Epidermal melanocyte (primary cell): ENCODE measurements around the gene TRPV4.
"Not testable (repeated sequence)": the region's sequence is repeated elsewhere in the genome, so short reads cannot be mapped to it uniquely, and the experiment has no call there.

ENCODE experiments used
- DNase-seq: peaks from one replicate; pipeline ENCODE4 v3.0.0; 2011; ENCODE audit warnings: low spot score; ENCODE audit not compliant: insufficient read length

The TRPV4 gene

DNA sequence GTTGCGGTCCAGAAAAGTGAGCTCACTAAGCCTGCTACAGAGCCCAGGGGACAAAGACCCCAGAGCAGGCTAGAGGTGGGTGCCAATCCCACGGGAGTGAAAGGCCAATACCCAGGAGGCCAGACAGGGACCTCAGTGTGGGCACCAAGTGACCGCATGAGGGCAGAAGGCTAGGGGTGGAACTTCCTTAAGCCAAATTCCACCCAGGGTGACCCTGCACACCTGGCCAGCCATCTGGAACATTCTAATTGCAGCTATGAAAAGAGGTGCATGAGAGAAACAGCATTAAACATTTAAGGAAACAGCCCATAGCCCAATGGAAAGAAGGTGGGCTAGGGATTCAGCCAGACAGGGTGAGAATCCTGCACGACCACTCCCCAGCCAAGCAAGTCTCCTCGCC is 27.8 kb upstream of the TRPV4 start:
- no peak for DNase-seq

DNA sequence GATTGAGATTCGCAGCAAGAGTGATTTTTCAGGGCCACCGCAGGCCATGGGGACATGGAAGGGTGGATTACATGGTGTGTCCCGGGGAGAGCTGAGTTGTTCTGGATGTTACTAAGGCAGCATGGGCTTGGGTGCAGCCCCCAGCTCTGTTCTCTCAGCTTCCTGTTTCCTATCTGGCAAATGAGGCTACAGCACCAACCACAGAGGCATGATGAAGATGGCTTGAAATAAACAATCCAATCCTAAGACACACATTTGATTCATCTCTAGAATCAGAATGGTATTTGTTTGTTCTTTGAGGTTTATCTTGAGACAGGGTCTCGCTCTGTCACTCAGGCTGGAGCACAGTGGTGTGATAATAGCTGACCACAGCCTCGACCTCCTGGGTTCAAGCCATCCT is 25.6 kb upstream of the TRPV4 start:
- no peak for DNase-seq

DNA sequence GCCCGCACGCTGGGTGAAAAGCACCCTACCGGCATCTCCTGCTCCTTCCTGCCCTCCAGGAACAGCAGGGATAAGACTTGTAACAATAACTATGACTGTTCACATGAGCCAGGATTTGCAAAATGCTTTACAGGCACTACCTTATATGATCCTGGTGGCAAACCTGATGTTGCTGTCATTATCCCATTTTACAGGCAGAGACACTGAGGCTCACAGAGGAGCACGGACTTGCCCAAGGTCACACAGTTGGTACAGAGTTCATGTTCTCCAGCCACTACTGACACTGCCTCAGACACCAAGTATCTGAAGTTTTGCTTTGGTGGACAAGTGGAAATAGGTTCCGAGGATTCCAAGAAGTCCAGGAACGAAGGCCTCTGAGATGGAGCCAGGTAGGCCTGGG is 24.5 kb upstream of the TRPV4 start:
- no peak for DNase-seq

DNA sequence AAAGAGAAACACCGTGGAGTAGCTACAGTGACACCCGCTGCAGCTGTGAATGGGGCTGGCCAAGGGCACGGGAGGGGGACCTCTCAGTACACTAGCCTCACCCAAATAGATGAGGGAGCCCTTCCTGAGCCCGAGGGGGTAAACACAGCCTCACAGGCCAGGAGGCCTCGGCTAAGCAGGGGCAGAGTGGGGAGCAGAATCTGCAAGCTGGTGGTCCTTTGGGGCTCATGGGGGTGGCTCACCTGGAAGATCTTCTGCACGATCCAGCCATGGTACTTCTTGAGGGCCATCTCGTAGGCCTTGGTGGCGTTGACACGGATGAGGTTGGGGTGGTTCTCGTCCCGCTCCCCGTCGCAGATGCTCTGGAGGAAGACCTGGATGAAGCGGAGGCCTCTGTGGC is 22.2 kb upstream of the TRPV4 start:
- DNase-seq, result no peak

DNA sequence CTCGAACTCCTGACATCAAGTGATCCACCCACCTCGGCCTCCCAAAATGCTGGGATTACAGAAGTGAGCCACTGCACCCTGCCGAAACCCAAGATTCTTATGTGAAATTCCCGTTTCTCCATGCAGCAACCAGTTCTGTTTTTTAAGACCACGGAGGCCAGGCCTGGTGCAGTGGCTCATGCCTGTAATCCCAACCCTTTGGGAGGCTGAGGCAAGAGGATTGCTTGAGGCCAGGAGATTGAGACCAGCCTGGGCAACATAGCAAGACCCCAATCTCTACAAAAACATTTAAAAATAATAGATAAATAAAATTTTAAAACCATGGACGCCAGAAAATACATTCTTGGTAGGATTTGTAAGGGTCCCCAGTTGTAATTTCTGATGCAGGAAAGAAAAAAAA is 17.3 kb upstream of the TRPV4 start:
- DNase-seq, result not testable (repeated sequence)

DNA sequence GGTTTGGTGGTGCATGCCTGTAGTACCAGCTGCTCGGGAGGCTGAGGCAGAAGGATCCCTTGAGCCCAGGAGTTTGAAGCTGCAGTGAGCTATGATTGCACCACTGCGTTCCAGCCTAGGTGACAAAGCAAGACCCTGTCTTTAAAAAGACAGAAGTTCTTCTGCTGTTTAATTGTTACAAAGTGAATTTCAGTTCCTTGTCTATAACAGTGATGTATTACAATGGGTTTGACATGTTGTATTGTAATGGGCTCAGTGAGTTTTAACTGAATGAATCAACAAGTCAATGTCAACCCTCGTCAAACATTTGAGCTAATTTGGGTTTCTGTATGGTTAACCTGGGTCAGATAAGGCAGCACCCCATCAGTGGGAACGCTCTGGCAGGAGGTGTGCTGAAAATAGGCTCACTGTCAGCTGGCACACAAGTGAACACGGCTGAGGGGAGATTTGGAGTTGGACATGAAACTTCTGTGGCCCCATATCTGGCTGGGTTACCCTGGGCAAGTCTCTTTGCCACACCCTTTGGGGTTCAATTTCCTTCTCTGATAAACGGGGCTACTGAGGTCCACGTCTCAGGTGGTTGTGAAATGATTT is 14.0 kb upstream of the TRPV4 start:
- DNase-seq, result no peak

DNA sequence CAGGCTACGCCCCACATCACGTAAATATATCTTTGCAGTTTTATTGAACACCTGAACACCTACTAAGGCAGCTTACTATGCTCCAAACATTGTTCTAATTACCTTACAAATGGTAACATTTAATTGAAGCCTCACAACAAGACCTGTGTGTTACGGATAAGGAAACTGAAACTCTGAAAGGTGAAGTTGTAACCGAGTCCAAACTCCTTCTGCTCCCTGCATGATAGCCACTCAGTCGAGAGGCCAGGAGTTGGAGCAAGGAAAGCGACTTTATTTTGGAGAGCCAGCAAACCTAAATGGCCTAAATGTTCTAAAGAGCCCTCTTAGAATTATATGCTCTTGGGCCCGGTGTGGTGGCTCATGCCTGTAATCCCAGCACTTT is 12.6 kb upstream of the TRPV4 start:
- DNase-seq, result no peak

DNA sequence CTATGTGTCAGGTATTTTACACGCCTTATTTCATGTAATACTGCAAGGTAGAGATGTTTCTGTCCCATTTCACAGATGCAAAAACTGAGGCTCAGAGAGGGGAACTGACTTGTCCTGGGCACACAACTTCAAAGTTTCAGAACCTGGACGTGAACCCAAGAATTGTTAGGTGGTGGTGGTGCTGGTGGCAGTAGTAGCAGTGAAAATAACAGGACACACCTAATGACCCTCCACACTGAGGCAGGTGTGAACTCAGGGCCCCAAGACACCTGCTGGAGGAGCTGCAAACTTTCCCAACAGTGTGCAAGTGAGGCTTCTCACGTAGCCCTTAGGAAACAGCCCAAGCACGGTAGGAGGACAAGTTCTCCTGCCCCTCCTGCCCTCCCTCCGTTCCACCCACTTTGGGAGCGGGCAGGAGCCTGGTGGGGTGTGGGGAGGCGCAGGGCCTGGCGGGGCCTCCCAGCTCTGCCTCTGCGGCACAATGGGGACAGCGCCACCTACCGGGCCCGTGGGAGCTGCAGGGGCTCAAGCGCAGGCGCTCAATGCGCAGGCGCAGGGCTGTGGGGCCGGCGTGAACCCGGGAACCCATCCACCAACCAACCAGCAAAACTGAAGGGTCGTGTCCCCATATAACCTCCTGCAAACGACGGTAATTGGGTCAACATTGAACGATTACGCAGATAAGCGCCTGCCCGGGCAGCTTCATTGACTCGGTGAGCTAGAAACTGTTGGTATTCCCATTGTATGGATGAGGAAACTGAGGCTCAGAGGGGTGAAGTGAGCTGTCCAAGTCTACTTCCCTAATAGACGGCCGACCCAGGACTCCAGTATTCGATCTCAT is 12.0 kb upstream of the TRPV4 start:
- peak; percentile 88 for DNase-seq

DNA sequence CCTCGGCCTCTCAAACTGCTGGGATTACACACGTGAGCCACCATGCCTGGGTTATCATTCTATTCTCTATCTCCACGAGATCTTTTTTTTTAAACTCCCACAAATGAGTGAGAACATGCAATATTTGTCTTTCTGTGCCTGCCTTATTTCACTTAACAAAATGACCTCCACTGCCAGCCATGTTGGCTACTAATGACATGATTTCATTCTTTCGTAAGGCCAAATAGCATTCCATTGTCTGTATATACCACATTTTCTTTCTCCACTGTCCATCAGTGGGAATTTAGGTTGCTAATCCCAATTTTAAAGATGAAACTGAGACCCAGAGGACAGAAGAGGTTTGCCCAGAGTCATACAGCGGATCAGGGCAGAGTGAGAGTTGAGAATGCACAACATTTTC is 10.9 kb upstream of the TRPV4 start:
- DNase-seq, result no peak

DNA sequence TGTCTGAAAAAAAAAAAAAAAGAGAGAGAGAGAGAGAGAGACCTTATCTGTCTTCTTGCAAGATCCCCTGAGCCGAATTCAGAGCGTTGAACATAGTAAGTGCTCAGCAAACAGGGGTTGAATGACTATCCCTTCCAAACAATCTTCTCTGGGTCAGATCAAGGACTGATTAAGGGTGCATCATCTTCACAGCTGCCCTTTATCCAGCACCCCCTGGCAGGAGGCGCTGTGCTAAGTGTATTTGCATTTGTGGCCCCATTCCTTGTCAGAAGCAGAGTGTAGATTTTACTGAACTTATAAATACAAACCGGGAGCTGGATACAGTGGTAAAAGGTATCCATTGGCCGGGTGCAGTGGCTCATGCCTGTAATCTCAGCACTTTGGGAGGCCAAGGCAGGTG is 8.8 kb upstream of the TRPV4 start:
- no peak for DNase-seq

DNA sequence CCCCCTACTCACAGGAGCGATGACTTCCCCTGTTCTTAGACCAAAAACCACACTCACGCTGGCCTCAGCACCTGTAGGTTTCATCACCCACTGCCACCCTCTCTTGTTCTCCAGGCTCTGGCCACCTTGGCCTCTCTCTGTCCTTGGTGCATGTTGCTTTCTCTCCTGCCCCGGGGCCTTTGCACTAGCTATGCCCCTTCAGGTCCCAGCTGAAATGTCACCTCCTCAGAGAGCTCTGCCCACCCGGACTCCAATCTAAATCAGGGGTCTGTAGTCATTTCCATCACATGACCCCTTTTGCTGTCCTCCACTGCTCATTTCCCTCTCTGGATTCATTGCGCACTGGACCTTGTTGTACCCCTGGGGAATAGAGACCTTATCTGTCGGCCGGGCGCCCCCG is 8.2 kb upstream of the TRPV4 start:
- no peak for DNase-seq

DNA sequence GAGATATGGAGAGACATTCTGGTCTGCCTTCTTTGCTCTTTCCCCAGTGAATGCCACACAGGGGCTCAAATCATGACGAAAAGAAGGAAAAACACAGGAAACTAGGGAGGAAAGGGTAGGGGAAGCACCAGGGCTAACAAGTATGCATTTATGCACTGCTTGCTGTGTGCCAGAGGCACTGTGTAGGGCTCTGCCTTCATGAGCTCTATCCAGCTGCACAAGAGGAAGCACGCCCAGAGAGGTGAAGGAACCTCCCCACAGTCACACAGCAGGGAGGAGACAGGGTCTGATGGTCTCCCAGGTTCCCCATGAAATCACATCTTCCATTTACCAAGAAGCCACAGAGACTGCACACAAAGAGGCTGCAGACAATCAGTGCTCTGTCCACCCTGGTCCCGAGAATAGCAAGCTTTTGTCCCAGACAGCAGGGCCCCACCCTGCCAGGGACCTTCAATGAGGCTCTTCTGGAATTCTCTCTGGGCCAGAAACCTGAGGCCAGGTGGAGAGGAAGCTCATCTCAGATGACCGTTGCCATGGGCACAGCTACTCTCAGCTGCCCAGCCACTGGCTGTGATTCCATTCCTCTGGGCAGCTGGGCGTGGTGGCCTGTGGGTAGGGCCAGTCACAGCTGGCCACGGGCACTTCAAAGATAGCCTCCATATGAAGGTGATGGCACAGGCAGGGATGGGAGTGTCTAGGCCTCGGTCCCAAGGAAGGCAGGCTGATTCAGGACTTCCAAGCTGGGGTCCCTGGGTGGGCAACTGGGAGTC is 7.3 kb upstream of the TRPV4 start:
- no peak for DNase-seq

DNA sequence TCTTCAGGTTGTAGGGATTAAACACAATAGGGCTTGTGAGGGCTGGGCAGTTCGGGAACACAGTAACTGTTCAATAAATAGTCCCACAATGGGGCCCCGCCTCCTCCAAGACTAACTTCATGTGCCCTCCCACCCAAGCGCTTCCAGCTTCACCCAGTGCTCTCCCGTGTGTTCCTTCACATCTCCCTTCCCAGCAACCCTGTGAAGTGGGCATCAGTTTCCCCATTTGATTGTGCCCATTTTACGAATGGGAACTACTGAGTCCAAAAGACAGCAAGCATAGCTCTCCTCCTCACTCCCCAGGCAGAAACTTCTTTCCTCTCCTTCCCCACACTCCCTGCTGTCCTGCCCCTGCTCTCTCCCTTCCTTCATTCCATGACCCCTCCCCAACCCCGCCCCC is 6.2 kb upstream of the TRPV4 start:
- DNase-seq, result no peak

DNA sequence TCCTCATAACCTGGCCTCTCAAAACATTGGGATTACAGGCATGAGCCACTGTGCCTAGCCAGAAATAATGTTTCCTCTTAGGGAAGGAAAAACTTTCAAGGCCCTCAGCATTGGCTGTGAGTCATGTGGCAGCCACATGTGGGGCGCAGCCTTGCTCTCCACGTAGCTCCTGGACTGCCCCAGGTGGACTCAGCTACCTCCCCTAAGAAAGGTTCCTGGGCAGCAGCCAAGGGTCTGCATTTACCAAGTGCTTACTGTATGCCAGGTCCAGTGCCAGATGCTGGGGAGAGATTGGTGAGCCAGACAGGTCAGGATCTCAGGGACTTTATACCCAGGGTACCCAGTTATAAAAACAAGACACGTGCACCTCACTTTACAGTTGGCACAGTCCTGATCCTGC is 3.7 kb upstream of the TRPV4 start:
- DNase-seq, result no peak

DNA sequence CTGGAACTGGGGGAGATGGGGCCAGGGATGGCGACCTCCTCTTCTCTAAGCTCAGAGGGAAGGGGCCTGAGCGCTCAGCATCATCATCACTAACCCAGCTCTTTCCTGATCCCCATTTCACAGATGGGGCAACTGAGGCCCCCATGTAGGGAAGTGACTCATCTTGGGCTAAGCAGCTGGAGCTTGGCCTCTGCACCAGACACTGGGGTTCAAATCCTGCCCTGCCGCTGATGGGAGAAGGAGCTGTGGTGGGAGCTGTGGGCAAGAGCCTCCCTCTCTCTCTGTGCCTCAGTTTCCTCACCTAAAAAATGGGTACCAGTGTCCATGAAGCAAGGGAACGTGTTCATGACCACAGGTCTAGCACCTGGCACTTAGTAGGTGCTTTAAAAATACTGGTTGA is 2.6 kb upstream of the TRPV4 start:
- DNase-seq, result no peak

DNA sequence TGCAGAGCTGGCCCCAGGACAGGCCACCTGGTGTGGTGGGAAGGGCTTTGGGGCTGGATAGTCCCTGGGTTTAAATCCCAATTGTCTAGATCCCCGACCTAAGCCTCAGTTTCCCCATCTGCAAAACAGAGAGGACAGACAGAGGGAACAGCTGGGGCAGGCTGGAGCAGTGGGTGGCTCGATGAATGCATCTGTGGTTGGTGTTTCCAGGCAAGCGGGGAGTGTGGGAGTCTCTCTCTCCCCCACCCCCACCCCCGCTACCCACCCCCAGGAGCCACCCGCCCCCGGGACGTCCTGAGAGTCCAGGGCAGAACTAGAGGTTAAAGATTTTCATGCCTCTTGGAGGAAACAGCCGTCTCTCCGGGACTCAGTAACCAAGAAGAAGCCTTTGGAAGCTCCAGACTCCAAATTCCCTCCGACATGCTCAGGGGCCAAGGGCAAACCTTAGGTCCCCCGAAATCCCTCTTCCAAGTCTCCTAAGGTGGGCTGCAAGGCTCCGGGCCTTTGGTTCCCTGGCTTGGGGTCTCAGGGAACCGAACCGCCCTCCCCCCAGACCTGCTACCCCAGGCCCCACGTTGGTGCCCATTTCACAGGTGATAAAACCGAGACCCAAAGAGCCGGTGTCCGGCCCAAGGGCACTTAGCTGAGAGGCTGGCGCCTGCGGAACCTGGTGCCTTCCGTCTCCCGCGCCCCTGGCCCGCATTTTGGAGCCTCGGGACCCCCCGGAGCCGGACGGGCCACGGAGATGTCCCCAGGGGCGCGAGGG is 474 bp downstream of the TRPV4 start:
- no peak for DNase-seq

DNA sequence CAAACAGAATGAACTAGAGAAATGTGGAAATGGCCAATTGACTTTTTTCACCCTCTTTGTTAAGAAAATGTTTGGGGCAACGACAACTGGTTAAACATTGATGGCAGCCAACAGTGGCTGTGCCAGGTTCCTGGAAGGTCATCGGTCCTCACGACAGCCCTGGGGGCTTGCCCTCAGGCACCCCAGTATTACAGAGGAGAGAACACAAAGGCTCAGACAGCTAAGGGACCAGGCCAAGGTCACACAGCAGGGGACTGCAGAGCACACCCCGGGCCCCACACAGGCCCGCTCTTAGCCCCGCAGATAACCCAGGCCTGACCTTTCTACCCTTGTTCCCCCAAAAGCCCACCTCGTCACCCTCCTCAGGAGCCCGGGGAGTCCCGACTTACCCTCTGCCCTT is 1.3 kb downstream of the TRPV4 start:
- DNase-seq, result no peak

DNA sequence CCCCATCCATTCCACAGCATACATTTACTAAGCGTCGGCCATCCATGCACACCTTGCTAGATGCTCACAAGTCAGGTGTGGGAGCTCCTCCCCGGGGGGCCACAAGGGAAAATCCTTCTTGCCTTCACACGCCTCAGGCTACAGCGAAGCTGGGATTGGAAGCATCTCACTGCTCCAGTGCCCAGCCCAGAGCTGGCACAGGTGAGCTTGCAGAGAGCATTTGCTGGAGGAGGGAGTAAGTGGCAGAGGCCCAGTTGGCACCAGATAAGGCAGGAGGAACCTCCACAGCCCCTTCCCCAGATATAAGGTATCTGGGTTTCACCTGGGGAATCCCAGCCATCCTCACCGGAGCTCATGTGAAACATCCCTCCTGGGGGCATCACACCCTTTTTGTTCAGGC is 1.8 kb downstream of the TRPV4 start:
- no peak for DNase-seq

DNA sequence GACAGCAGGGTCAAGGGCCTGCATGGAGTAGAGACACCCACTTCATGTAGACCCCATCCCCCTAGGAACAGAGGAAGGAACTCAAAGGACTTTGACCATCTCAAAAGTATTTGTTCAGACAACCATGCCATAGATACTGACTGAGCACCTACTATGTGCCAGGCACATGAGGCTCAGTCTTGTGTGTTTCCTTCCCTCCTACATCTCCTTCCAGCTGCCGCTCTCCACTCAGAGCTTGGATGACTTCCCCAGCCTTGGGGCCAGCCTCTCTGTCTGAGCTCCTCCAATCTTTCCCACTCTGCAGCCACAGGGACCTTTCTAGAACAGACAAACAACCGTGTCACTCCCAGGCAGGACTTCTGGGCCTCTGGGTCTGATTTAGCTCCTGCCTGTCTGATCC is 2.5 kb downstream of the TRPV4 start:
- no peak for DNase-seq

DNA sequence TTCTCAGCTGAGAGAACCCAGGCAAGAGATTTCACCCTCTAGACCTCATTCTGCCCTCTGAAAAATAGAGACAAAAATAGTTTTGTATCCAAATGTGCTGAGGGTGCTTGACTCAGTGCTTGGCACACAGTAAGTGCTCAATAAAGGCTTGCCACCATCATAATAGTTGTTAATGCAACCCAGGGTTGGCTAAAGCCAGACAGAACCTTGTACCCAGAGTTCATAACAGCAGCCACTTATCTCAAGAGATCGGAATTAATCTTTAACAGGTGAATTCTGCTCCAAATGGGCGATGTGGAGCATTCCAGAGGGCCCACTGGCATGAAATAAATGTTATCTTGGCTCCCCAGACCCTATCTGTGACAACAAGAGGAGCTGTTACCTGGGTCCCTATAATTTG is 2.9 kb downstream of the TRPV4 start:
- DNase-seq, result no peak

DNA sequence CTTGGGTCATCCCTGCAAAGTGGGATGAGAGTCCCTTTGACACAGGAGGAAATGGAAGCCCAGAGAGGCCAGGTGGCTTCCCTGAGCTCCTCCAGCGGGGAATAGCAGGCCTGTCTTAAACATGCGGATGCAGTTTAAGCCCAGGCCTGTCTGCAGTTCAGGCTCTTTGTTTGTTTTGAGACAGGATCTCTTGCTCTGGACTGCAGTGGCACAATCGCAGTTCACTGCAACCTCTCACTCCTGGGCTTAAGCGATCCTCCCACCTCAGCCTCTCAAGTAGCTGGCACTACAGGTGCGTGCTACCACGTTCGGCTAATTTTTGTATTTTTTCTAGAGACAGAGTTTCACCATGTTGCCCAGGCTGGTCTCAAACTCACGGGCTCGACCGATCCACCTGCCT is 3.5 kb downstream of the TRPV4 start:
- DNase-seq, result no peak
